GM21447 (cell line): ENCODE data around the gene CALCR.
"Not testable (repeated sequence)": the region's sequence is repeated elsewhere in the genome, so short reads cannot be mapped to it uniquely, and the experiment has no call there.

Source experiments
- ATAC-seq: cut with Tn5 transposase; IDR thresholded peaks from one replicate; pipeline ENCODE4 v1.9.1; 2021; ENCODE audit not compliant: unreplicated experiment

Gene CALCR

DNA sequence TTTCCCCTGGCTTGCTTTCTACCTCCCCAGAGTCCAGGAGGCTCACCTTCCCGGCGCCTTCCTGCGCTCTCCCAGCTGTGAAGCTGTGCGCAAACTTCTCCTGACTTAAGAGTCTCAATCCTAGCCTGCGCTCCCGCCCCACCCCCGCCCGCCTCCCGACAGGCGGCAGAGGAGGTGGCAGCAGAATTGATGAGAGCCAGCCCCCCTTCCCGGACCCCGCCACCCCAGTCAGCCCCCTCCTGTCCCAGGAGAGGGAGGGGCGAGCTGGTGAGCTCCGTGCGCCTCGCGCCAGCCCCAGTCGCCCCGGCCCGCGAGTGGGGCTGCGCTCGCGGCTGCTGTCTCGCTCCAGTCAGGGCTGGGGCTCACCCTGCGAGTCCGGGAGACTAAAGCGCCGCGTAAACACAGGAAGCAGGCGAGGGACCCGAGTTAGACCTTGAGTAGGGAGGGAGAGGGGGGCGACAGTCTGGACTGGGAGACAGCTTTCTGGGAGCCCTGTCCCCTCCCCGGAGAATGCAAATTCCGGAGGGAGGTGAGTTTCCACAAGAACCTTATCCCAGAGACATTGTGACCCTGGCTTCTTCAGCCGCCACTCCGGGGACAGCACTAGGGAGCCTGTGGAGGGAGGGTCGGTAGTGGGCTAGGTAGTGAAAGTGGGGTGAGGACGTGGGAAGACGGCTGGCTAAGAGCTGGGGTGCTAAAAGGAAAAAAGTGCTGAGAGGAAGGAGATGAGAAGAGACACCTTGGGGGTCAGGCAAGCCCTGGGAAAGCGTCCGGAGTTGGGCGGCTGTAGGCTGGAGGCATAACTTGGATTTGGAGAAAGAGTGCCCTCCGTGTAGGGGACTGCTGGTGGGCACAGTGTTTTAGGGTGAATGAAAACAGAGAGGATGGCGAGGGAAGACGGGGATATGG lies at the start of gene CALCR:
Gene CALCR, minus strand, starts transcription at position 79 of the 909 bp plus-strand sequence. CDS start 87,743 bp downstream, outside the sequence.
- no peak for ATAC-seq

- no peak for ATAC-seq
Observed at GRCh38 chr7:93623816-93624215, 49.3 kb upstream of the CALCR start.

DNA sequence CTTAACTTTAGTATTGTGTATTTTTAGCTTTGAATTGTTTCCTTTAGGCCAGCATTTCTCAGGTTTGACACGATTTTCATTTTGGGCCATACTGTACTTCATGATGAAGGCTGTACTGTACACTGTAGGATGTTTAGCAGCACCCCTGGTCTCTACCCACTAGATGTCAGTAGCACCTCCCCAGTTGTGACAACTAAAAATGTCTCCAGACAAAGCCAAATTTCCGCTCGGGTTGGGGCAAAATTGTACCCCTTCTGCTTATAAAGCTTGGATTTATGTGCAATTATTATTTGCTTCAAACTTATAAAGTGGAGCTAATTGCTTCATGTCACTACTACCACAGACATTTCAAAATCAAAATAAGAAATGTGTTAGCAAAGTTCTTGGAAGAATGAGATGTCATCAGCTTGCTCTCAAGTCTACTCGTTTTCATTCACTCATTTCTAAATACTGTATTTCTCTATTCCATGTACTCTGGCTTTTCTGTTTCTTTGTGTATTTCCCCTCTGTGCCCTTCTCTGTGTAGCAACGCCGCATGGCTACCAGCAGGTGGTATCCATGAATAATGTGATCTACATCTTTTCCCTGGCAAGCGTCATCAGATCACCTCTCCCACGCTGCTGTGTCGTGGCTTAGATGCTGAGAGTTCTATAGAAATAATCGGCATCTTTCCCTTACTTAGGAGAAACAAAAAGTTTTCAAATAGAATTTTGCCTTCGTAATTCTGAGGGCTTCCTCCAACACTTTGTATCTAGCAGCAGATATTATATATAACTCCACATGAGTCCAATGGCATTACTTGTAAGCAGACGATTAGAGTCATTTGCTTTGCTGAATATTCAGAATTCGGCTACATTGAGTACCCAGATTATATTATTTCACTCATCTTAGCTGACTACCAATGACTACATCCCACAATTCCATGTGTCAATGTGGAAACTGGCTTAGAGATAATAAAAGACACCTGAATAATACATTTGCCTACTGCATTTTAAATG lies 47.8 kb upstream of the CALCR start:
- ATAC-seq = no peak

- no peak for ATAC-seq
Observed at GRCh38 chr7:93620864-93621263, 46.3 kb upstream of the CALCR start.

DNA sequence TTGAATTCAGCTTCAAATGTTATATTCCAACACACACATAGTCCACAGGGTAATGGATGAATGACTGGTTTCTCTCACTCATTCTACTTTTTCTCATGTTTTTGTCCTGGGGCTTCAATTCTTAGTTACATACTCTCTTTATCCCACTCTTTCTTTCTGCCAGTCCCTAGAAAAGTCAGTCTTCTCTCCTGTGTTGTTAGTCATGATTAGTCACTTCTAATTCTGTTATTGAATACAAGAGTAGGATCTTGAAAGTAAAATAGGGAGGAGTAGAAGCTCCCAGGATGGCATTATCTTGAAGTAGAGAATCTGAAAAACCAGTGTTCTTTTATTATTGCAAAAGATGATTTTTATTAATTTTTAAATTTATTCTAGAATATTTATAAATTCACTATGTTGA lies 45.5 kb upstream of the CALCR start:
- no peak for ATAC-seq

- no peak for ATAC-seq
Observed at GRCh38 chr7:93601363-93601762, 26.8 kb upstream of the CALCR start.

GRCh38 chr7:93594250-93594649 lies 19.7 kb upstream of the CALCR start:
- no peak for ATAC-seq

DNA sequence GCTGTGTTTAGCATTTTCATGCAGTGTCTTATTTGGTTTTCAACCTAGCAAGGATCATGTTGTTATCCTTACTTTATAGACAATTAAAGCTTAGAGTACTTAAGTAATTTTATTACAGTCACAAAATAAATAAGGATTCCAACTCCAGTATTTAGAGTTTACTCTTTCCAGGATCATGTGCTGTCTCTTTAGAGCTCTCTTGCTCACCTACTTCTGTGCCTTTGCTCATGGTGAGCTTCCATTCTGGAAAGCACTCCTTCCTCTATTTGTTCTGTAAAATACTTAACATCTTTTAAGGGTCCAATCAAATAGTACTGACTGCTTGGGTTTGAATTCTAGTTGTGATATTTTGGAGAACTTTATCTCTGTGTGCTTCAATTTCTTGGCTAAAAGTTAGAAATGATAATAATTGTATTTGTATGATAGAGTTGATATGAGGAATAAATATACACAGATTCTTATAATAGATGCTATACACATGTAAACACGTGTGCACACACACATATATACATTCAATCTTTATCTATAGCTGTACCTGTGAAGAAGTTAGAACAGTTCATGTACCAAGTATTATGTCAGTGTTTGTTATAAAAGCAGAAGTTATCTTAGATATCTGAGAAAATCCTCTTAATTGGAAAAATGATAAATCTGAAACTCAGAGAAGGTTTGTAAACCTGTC lies 18.2 kb upstream of the CALCR start:
- ATAC-seq = no peak

DNA sequence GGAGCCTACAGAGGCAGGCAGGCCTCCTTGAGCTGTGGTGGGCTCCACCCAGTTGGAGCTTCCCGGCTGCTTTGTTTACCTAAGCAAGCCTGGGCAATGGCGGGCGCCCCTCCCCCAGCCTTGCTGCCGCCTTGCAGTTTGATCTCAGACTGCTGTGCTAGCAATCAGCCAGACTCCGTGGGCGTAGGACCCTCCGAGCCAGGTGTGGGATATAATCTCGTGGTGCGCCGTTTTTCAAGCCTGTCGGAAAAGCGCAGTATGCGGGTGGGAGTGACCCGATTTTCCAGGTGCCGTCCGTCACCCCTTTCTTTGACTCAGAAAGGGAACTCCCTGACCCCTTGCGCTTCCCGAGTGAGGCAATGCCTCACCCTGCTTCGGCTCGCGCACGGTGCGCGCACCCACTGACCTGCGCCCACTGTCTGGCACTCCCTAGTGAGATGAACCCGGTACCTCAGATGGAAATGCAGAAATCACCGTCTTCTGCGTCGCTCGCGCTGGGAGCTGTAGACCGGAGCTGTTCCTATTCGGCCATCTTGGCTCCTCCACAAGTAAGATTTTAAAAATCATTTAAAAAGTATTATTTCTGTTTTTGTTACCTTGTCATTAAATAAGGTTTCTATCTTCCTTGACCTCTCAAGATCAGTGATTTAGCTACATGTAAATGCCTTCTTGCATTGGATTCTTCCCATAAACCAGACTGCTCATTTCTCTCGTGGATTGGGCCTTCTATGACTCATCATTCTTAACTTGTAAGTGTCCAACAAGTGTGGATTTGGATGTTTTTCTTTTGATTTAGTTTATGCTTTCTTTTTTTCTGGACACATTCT lies 16.9 kb upstream of the CALCR start:
- not testable (repeated sequence) for ATAC-seq

GRCh38 chr7:93586479-93586865 lies 11.9 kb upstream of the CALCR start:
- ATAC-seq = not testable (repeated sequence)

- ATAC-seq = not testable (repeated sequence)
Observed at GRCh38 chr7:93585694-93586478, 11.4 kb upstream of the CALCR start.

GRCh38 chr7:93579431-93579830 lies 4.9 kb upstream of the CALCR start:
- ATAC-seq = no peak

- ATAC-seq = no peak
Observed at GRCh38 chr7:93578762-93579161, 4.2 kb upstream of the CALCR start.

DNA sequence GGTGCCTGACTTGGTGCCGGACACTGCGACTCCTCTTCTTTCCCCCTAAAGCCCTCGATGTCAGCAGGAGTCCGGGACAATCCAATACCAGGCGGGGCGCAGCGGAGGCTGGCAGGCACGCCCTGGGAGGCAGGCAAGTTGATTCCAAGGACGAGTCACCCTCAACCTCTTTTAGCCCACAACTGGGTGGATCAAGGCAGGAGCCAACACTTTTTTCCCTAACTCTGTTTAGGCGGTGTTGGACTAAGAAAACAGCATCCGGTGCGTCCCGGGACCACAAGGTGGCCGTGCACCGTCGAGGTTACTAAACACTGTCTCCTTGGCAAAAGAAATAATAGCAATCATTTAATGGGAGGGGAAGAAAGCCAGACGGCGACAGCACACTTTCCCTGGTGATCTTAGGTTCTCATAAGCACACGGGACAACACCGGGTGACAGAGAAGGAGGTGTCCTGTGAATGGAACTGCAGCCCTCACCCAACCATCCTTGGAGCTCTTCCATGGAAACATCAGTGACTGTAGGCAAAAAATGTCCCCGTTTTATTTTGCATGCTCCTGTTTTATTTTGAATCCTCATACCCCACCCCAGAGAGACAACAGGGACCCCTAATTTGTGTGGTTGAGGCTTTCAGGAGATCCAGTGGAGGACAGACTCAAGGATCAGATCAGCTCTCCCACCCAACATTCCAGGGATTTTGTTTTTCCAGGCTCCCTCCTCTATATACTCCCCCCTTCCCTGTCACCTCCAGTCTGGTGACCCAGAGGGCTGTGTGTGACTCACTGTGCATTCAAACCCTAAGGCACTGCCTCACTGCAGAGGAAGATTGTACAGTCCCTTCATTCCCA lies 1.3 kb upstream of the CALCR start:
- no peak for ATAC-seq

GRCh38 chr7:93574269-93574645 lies 267 bp downstream of the CALCR start:
- no peak for ATAC-seq

DNA sequence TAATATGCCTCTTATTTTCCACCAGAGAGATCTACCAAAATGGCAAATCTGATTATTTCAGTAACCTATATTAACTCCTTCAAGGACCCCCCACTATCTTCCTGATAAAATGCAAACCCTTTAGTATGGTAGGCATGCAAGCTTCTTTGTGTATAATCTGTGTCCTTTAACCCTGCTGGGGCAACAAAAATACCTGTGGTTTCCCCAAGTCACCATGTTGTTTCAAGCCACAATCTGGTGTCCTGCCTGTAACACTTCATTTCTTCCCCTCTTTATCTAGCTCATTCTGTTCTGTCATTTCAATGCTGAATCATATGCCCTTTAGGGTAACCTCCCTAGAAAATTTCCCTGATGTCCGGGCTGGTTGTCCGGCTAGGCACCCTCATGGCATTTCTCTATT lies 5.3 kb downstream of the CALCR start:
- ATAC-seq = no peak

DNA sequence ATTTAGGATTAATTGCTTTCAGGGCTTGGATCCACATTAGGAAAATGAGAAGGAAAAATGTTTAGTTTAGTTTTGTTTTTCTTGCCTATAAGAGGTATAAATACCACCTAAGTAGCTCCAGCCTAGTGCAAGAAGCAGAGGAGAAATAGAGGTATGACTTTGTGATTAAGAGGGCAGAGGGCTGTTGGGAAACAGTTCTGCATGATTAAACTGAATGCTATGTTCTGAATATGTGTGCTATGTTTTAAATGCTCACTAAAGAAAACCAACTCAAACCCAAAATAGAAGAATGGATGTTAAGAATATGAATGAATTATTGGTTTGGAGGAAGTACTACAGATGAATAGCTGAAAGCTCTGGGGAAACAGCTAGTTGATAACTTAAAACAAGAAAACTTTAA lies 7.6 kb downstream of the CALCR start:
- ATAC-seq = no peak

- no peak for ATAC-seq
Observed at GRCh38 chr7:93563584-93563983, 10.9 kb downstream of the CALCR start.

DNA sequence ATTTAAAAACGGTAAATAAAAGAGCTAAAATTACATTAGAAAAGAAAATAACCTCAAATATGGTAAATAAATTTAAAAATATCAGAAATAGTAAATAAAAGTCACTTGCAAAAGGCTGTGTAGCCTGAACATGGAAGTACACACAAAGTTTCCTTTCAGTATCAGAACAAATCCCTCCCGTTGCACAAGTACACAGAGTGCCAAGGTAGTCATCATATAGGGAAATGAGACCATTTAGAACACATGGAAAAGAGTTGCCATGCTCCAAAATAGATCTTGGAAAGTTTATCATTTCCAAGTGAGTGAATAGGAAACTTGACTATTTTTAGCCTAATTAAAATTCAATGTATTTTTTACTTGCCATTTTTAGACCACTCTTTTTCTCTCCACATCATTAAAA lies 11.6 kb downstream of the CALCR start:
- no peak for ATAC-seq
